ENCODE data around the gene ADAMTS17.
A peak's percentile ranks its signal among the peaks of the same experiment; 100 is the strongest.

ADAMTS17 gene

GRCh38 chr15:100248236-100248635 is 93.5 kb downstream of the ADAMTS17 start:
- no peak for DNase-seq (ENCODE audit: low spot score)

DNA sequence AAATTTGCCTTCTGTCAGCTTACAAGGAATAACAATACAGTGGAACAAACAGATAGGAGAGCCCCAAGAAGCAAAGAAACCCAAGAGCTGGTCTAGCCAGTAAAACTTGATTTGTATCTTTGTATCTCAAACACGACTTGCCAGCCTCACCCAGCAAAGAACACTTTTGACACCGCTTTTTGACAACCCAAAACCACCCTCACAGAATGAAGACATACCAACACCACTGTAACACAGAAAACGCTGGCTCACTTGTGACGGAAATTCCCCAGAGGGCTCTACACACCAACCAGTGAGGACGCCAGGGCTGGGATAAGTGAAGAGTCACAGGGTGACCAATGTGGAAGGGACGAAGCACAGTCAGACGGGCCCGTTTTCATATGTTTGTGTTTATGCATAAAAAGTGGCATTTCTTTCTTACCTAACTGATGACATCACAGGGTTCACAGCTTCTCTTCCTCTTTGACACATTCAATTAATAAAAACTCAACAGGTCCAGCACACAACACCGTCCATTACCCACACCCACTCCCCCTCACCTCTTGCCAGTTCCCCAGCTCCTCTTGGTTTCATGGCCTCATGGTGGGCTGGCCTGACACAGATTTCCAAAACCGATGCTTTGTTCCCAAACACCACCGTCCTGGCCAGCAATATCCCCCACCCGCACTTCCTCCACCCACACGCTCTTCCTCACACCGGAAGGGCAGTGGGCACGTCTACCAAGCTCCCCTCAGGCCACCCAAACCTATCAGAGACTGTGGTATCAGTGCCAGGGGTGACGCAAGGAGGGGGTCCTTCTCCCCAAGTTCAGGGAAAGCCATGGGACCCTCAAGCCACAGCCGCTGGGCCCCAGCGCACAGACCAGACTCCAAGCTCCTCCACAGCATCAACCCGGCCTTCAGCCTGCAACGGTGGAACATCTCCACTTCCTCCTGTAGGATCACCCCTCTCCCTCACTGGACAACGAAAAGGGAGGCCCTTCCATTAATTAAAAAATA is 94.2 kb downstream of the ADAMTS17 start:
- no peak for DNase-seq (ENCODE audit: low spot score)

DNA sequence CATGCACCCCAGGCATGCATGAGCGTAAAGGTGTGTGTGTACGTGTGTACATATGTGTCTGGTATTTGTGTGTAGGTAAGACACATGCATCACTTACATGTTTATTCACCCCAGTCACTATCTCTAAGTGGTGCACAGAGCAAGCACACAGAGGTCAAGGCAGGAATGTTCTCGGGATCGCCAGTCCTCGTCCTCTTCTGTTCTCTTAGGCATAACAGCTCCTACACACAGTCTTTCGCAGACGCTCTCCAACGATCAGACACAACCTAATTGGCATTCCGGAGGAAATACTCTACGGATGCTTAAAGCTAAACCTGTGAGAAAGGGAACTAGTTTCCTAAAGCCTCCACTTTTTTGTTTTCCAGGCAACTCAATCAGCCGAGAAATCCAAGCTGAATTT is 95.9 kb downstream of the ADAMTS17 start:
- no peak for DNase-seq (ENCODE audit: low spot score)

DNA sequence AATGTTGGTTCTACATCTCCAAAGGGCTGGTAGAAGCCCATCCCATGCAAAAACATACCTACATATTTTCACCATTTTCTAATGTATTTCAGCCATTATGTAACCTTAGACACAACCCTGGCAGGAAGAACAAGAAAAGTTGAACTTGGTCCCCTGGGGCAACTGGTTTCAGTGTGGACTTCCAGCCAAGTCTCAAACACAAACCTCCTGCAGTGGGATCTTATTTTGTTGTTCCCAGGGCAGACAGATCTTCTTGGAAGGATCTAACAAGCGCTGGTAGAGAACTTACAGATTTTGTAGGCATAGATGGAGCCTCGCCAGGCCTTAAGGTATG is 96.3 kb downstream of the ADAMTS17 start:
- no peak for DNase-seq (ENCODE audit: low spot score)

GRCh38 chr15:100244796-100245486 is 96.8 kb downstream of the ADAMTS17 start:
- no peak for DNase-seq (ENCODE audit: low spot score)

GRCh38 chr15:100242989-100243388 is 98.8 kb downstream of the ADAMTS17 start:
- DNase-seq (ENCODE audit: low spot score): no peak

DNA sequence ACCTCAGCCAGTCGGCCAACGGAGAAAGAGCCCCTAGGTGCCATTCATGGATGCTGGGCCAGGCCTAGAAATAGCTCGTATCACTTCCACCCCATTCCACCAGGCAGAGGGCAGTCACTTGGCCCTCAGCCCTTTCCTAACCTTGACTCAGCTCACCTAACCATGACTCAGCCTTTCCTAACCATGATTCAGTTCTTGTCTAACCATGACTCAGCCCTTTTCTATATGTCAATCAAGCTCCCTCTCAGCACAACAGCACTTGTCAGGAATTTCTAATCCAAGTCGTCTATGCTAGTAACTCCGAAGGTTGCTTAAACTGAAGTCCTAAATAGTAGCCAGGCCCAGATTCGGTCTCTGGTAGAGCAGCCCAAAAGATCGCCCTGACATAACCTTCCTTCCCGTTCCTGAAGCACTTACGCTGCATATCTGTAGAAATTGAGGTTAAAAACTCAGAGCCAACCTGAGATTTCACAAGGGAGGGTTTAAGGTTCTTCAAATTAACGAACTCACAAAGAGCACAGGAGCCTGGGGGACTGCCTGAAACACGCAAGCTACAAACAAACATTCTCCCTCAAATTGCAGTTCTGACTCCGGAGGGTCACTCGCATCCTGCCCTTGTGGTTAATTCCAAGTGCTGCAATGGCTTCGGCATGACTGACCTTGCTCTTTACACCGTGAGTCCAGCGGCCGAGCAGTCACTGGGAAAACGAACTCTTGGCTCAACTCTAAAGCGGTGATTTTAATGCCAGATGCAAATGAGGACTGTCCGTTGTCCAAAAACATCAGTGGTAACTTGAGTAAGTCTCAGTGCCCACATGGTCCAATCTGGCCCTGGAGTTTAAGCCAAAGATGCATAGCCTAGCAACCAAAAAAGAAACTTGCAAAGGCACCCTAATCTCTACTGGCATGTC is 99.9 kb downstream of the ADAMTS17 start:
- peak; percentile 17 for DNase-seq (ENCODE audit: low spot score)

DNA sequence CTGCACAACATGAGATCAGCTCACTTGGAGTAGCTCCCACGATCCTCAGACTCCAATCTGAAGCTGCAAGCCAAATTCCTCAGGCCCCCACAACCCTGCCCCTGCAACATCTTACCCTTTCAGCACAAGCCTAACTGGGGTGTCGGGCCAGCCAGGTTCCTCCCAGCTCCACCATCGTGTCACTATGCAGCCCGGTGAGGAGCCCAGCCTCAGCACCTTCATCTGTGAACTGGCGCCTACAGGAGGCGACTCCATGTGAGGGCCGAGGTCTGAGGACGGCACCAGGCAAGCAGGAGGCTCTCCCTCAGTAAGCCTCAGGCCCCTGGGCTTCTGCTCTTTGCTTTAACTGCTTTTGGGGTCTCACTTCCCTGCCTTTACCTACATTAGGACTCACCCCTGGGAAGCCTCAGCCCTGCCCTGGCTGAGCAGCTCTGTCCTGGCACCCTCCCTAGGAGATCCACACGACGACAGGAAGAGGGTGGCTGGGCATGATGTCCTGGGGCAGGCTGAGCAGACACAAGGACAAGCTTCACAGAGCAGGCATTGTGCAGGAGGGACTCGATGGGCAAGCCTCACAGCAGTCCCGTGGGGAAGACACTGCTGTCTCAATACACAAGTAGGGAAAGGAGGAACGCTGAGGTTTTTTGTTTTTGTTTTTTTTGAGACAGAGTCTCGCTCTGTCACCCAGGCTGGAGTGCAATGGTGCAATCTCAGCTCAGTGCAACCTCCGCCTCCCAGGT is 104.6 kb downstream of the ADAMTS17 start:
- no peak for DNase-seq (ENCODE audit: low spot score)

- DNase-seq (ENCODE audit: low spot score): no peak
Measured at GRCh38 chr15:100235030-100235617, 106.7 kb downstream of the ADAMTS17 start.

DNA sequence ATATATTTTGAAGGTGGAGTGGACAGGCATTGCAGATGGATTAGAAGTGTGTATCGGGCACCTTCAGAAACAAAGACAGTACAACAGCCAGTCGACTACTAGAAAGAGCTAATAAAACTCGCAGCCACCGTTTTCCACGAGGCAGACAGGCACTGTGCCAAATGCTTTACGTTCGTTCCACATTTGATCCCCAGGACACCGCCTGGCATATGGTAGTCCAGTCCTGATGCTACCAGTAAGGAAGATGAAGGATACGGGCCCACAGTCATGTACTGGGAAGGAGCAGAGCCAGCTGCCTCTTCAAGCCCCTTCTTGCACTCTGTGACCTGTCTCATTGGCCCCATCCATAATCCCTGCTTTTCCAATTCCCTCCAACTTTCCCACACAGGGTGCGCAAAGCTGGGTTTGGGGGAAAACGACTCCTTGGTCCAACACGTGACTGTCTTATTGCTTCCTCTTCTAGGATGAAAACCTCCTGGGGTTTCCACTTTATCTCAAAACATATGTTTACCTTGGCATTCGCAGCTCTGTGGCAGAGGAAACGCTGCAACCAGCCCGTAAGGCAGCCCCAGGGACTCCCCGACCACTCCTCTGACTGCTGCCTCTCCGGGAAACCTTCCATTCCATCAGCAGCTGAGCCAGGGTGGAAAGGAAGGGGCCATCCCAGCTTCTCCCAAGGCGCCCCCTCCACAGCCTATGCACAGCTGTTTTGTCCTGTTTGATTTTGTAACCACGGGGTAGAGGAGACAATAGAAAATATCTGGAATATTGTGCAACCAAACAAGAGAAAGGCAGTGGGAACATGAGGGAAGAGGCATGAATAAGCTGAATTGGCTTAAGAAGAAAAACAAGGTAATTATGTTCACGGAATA is 107.4 kb downstream of the ADAMTS17 start:
- no peak for DNase-seq (ENCODE audit: low spot score)

DNA sequence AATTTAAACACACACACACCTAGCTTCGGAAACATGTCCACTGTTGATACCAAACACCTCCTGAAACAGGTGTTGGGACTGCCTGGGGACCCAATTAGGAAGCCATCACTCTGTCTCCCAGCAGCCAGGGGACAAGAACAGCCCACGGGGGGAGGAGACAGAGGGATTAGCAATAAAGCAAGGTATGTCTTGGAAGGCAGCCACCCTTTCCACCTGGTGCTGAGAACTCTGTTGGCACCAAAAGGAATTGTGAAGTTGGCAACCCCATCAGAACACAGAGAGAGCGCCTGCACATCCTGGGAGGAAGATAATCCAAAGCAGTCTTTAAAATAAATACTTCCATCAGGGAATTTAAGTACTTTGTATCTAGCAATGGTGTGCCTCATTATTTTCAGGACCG is 111.0 kb downstream of the ADAMTS17 start:
- no peak for DNase-seq (ENCODE audit: low spot score)

DNA sequence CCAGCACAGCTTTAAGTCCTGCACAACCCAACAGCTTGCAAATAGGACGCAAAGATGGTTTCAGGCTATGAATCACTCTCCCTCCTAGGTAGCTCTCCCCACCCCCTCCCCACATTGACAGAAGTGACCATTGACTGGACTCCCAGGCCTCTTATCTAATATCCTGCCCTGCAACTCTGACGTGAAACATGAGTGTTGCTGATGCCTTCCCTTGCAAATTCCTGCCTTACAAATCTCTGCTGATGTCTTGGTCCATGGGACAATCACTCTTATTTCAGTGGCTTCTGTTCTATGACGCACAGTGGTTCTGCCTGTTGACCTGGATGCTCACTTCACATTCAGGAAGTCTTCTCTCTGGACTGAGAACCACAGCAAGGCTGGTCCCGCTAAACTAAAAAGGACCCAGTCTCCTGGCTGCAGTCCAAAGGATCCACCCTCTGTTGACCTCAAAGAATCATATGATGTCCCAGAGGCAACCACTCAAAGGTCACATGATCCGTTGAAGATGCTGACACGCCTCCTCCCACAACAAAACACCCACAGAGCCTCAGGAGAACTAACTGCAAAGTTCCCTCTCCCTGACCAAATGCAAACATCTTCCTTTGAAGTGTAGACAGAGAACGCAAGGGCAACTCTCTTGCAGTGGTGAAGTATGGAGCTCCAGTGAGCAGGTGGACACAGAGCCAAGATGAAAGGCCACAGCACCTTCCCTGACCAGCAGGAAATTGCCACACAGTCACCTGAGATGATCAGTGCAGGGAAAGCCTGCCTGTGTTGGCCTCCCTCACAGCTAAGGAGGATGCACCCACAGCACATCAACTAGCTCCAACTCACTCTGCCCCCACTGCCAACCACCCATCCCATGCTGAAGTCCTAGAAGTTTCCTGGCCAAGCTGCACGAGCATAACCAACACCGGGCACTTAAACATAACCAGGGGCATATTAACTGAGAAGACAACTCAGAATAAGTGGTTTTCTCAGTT is 112.3 kb downstream of the ADAMTS17 start:
- no peak for DNase-seq (ENCODE audit: low spot score)

DNA sequence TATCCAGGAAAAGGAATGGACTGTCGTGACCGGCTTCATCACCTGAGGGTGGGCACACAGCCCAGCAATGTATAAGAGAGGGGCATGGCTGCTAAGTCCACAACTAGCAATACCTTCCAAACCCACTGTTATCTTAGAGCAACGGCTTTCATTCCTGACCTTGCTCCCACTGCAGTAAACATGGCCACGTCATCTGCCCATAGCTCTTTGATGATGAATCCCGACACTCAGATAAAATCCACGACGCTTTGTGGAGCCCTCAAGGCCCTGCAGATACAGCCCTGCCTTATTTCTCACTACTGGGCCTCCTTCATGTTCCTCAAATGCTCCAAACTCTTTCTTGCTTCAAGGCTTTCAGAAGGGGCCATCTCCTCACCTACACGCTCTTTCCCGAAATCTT is 114.0 kb downstream of the ADAMTS17 start:
- DNase-seq (ENCODE audit: low spot score): no peak

- DNase-seq (ENCODE audit: low spot score): no peak
Measured at GRCh38 chr15:100226107-100226506, 115.7 kb downstream of the ADAMTS17 start.

- no peak for DNase-seq (ENCODE audit: low spot score)
Measured at GRCh38 chr15:100224206-100225185, 117.3 kb downstream of the ADAMTS17 start.

GRCh38 chr15:100222349-100222715 is 119.4 kb downstream of the ADAMTS17 start:
- DNase-seq (ENCODE audit: low spot score): no peak

DNA sequence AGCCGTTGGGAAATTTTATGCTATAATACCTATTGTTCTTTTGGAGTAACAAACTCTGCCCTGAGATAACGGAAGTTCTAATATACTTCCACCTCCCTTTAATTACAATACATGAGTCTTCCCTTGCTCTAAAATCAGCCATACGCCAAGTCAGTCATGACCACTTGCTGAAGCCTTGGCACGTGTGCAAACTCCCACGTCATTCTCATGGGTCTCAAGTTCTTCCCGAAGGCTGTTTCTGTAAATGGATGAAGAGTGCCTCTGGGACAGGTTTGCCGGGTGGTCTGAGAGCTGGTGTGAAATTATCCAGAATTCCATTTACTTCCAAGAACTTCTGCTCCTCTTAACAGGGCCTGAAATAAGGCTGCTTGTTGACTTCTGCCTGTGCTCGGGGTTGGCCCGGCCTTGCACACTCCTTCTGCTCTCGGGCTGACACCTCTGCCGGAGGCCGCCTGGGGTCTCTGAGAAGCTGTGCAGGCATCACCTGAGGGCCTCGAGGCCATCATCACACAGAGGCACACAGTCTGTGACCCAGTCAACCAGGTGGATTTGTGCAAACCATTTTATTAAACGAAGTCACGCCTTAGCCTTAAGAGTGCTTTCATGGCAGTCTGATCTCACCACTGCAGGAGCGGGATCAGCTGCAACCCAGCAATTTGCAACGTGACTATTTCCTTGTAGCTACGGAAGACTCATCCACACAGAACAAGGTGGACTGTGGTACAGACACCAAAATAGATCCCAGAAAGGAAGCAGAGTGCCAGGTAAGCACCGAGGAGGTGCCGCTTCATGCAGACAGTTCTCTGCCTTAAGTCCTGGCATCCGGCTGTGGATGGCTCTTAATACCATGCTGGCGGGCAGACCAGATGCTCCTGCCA is 120.1 kb downstream of the ADAMTS17 start:
- DNase-seq (ENCODE audit: low spot score): no peak

Data from hepatic stellate cell (primary cell).